GM21526 (cell line): ENCODE results near the gene GJA10.

ENCODE experiments used
- ATAC-seq: cut with Tn5 transposase; IDR thresholded peaks from one replicate; pipeline ENCODE4 v1.9.1; 2021; ENCODE audit warnings: moderate library complexity; ENCODE audit not compliant: unreplicated experiment, low FRiP score

Gene GJA10

GRCh38 chr6:89942601-89943000, 48.3 kb downstream of the GJA10 start:
- ATAC-seq: no peak

GRCh38 chr6:89944181-89944755, 50.0 kb downstream of the GJA10 start:
- ATAC-seq: no peak

- no peak for ATAC-seq
These were observed 50.6 kb downstream of the GJA10 start for GRCh38 chr6:89944826-89945407.
